Right lung (tissue), 5 donors: ENCODE results near the gene AP5S1. TPM values are rescaled to one million over a fixed set of nuclear protein-coding genes. Genes with fewer than 3 reads are reported as not detected.
"Not testable (repeated sequence)": the region's sequence is repeated elsewhere in the genome, so short reads cannot be mapped to it uniquely, and the experiment has no call there.

Experiments used
- DNase-seq, 2 donors: peaks; one replicate each; pipeline ENCODE4 v3.0.0-alpha.2; 2013
- polyA plus RNA-seq, 5 donors: library from polyadenylated mRNA; unstranded; fragments of 120-200 nt; gene quantifications; one replicate each; pipeline versions ENCODE4 v1.2.1 to v1.2.3, GENCODE V29; 2013; ENCODE audit warnings: inconsistent platforms in 1 of 5, low replicate concordance in 1 of 5; ENCODE audit not compliant: insufficient read length in 5 of 5, insufficient read depth in 1 of 5

AP5S1 gene
- polyA plus RNA-seq, 5 donors = 8.6 to 12.9 (median 9.5) TPM

DNA sequence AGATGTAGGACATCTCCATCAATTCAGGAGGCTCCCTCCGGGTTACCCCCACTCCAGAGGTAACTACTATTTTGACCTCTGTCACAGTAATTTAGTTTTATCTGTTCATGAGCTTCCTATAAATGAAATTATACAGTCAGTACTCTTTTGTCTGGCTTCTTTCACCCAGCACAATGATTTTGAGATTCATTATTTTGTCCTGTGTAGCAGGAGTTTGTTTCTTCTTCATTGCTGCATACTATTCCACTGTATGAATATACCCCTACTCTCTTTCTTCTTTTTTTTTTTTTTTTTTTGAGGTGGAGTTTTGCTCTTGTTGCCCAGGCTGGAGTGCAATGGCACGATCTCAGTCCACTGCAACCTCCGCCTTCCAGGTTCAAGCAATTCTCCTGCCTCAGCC lies 11.8 kb upstream of the AP5S1 start:
- DNase-seq = no peak

DNA sequence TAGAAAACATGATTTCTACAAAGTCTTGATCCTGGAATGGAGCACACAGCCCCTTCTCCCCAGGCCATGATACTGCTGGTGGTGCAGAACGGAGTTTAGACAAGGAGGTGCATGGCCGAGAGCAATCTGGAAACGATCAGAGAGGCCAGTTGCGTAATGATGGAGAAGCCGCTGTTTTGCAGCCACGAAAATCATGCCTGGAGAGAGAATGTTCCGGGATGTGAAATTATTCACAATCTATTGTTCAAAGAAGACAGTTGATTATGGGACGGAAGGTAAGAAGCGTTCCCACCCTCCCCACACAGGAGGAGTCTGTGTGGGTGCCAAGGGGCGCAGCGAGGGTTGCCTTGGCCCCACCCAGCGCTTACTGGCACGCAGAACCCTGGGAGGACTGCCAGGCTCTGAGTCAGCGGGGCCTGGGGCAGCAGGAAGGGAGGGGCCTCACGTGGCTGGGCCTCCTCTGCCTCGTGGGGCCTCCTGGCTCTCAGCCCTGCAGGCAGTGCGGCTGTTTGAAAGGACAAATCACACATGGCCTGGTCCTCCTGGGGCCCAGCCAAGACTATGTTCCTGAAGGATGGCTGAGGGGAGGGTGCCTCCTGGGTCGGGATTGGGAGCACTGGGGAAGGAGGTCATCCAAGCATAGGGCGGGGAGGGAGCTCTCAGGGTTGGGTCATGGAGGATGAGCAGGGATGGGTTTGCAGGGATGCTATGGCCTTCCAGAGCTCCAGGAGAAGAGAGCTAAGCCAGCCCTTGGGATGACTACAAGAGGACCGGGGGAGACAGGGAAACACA lies 8.7 kb upstream of the AP5S1 start:
- DNase-seq = peak; percentile 99

DNA sequence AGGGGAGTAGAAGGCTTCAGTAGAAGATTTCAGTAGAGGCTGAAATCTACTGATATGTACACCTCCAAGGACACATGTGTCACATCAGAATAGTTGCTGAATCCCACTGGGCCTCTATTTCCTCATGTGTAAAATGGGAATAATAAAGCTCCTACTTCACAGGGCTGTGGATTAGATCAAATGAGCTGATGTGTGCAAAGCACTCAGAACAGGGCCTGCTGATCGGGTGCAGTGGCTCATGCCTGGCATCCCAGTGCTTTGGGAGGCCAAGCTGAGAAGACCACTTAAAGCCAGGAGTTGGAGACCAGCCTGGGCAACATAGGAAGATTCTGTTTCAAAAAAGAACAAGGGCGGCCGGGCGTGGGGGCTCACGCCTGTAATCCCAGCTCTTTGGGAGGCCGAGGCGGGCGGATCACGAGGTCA lies 8.1 kb upstream of the AP5S1 start:
- no peak for DNase-seq

DNA sequence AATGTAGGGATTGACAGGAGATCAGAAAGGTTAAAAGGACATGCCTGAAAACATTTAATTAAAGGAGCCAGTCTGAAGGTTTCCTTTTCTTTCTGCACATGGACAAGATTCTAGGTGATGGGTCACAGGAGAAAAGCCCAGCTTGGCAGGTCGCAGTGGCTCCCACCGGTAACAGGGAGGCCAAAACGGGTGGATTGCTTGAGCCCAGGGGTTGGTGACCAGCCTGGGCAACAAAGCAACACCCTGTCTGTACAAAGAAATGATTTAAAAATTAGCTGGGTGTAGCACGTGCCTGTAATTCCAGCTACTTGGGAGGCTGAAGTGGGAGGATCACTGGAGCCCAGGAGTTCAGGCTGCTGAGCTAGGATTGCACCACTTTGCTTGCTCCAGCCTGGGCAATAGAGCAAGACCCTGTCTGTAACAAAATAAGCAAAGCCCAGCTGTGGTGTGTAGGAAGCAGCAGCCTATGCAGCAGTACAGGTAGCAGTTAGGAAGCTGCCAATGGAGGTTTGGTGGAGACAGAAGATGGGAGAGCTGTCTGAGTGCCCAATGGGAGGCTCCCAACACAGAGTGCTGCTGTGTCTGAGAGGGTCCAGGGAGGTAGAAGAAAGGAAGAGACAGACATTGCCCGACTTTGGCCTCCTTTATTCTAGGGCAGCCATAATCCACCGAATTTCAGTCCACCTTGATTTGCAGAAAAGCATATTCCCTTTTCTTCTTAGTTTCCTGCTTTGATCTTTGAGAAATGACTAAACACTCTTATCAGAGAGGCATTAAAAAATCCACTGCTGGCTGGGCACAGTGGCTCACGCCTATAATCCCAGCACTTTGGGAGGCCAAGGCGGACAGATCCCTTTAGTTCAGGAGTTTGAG lies 7.1 kb upstream of the AP5S1 start:
- no peak for DNase-seq

DNA sequence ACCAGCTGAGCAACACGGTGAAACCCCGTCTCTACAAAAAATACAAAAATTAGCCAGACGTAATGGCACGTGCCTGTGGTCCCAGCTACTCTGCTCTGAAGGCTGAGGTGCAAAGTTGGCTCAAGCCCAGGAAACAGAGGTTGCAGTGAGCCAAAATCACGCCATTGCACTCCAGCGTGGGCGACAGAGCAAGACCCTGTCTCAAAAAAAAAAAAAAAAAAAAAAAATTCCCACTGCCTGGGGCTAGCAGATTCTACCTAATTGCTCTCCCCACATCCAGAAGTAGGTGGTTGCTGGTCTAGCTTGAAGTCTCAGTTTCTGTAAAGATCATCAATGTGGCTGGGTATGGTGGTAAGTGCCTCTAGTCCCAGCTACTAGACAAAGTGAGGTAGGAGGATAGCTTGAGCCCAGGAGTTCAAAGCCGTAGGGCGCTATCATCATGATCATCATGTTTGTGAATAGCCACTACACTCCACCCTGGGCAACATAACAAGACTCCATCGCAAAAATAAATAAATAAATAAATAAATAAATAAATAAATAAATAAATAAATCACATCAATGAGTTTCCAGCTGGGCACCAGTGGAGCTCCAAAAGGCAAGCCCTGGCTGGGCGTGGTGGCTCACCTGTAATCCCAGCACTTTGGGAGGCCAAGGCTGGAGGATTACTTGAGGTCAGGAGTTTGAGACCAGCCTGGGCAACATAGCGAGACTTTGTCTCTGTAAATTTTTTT lies 6.3 kb upstream of the AP5S1 start:
- no peak for DNase-seq

DNA sequence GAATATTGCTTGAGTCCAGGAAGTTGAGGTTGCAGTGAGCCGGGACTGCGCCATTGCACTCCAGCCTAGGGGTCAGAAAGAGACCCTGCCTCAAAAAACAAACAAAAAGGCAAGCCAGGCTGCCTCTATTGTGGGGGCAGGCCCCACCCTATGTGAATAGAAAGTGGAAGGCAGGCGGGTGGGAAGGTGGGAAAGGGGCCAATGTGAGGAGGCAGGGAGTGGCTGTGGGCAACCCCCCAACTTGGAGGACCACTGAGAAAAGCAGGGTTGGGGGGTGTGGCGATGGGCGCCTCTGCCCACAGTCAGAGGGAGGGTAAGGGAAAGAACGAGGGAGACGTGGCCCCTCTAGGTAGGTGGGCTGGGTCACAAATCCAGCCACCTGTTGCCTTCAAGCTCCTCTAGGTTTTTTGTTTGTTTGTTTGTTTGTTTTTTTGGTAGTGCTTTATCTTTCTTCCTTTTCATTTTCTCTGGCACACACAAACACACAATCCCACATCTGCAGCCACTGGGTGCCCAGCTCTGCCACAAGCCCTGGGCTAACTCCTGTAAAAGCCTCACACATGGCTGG lies 5.3 kb upstream of the AP5S1 start:
- DNase-seq = no peak

DNA sequence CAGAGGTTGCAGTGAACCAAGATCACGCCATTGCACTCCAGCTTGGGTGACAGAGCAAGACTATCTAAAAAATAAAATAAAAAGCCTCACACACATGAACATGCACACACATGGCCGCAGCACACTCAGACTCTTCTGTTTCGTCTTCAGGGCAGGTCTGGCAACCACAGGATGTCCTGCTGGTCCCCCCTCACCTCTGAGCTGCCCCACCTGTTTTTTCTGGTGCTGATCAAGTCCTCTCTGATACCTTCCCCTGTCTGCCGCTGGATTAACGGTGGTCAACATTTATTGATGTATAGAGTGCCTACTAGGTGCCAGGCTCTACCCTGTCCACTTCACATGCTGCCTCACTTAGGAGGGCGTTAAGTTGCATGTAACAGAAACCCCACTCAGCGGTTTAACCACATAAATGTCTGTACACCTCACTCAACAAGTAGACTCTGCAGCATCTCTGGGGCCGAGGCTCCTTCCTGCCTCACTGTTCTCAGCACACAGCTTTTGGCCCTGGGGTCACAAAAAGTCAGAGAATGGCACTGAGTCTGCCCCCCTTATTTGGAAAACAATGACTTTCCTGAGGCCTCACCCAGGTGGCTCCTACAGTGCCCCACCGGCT lies 4.5 kb upstream of the AP5S1 start:
- no peak for DNase-seq

DNA sequence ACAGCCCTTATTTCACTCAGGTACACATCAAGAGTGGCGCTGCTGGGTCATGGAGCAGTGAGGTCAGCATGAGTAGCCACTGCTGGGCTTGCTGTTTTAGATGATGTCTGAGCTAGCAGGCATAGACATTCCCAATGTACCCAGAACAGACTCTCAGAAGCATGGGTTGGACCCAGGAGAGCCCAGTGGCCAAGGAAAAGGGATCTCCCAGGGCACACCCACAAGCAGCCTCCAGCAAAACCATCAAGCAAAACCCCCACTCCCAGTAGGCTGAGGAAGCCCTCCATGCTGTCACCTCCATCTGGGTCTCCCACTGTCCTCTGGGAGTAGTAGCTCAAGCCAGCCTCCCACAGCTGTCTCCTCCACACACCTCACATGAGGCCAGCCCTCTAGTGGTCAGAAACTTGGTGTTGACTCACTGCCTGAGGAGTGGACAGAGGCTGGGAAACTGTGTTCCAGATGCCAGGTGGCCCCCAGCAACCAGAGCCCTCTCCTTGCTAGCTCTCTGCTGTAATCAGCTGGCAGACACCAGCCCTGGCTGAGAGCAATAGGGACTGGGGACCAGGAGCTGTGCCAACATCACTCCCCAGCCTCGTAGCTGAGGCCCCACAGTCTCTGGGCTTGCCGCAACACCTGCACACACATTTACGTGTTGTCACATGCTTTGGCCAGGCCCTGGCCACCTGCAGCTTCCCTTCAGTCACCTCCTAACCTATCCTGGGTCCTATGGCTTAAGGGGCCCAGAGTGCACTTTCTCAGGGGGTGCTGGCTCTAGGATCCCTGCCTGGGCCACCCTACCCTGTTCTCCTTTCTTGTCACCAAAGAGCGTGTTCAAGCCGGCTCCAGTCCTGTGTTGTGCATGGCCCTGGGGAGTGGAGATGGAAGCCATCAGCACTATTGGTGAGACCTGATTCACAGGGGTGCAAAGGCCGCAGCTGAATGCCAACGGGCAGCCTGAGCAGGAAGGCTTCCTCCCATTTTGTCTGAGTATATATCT lies 1.9 kb upstream of the AP5S1 start:
- peak in 1 of 2 donors; percentile 56 for DNase-seq

DNA sequence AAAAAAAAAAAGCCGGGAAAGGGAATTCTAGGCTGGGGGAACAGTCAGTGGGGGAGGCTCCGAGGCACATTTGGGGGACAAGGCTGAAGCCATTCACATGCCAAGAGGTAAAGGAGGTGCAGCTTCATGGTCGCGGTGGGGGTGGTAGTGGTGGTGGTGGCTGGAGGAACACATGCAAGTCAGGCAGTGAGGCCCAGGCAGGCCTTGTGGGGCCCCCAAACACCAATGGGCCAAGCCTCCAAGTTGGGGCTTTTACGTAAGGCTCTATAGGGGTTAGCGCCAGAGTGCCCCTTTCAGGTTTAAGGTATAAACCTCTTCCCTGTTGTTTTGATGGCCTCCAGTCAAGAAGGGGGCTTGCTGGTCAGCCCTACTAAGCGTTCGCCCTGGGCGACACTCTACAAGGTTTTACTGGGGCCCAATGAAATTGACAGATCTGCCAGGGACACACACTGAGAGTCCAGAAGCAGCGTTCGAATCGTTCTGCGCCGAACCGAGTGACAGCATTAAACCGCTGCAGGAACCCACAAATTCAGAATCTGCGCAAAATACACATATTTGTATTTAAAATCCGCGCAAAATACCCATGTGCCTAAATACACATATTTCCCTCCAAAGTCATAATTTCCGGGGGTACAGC lies 818 bp upstream of the AP5S1 start:
- DNase-seq = no peak

DNA sequence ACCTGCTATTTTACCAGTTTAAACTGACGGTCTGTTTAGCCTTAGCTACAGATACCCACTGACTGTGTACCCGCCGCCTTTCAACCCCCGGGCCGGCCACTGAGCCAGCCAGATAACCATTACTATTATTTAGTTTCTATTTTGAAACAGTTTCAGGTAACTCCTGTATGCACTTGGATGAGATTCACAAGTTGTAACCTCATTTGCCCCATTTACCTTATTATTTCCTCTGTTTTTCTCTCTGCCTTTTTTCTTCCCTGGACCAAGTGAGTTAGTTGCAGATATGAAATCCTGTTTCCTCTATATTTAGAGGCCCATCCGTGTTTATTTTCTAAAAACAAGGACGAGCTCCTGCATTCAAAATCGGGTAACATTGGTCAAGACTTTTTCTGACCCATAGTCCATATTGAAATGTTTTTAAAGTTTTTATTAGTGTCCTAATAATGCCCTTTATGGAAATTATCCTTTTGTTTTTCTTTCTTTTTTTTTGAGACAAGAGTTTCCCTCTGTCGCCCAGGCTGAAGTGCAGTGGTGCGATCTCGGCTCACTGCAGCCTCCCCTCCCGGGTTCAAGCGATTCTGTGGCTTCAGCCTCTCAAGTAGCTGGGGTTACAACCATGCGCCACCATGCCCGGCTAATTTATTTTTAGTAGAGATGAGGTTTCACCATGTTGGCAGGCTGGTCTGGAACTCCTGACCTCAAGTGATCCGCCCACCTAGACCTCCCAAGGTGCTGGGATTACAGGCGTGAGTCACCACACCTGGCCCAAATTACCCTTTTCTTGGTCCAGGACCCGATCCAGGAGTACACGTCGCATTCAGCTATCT lies 767 bp downstream of the AP5S1 start:
- DNase-seq = no peak

DNA sequence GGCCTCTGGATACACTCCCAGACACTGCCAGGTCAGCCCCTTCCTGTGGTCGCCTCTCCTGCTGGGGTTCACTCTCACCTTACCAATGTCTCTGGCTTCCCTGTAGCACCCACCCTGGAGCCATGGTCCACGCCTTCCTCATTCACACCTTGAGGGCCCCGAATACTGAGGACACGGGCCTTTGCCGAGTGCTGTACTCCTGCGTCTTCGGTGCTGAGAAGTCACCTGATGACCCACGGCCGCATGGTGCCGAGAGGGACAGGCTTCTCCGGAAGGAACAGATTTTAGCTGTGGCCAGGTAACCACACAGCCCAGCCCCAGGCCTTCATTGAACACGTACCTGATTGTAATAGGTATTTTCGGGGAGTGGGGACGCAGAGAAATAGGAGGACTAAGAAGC lies 1.6 kb downstream of the AP5S1 start:
- DNase-seq = no peak

DNA sequence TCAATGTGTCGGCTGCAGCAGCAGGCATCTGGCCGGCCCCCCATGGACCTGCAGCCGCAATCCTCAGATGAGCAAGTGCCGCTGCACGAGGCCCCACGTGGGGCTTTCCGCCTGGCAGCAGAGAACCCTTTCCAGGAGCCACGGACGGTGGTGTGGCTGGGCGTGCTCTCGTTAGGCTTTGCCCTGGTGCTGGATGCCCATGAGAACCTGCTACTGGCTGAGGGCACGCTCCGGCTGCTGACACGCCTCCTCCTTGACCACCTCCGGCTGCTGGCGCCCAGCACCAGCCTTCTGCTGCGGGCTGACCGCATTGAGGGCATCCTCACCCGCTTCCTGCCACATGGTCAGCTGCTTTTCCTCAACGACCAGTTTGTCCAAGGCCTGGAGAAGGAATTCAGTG lies 3.5 kb downstream of the AP5S1 start:
- no peak for DNase-seq

DNA sequence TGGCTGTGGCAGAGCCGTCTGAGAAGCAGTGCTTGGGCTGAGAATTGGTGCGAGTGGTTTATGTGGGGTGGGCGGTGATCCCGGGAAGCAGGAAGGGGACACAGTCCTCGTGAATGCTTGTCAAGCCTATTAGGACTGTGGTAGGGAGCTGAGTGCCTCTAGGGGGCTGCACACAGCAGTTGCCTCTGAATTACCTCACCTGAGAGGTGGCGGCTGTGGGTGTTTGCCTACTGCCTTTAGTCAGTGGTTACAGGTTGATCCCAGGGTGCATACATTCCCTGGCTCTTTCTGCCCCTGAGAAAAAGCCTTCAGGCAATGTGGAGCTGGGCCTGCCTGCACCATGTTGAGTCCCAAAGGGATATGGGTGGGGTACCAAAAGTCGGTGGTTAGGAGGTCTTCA lies 5.2 kb downstream of the AP5S1 start:
- DNase-seq = no peak

DNA sequence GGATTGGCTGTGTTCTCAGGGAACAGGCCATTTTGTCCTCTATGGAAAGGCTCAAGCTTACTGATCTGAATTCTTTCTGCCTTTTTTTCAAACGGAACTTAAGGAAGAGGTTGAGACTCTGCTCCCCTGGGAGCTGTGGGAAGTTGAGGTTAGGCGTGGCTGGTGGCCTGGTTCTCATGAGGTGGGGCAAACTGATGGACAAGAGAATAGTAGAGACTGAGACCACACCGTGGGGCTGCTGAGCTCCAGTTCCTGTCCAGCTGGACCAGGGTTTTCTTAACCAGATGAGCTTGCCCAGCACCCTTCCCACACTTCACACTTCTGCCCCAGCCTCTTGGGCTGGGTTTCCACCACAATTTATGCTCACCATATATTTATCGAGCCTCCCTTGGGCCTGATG lies 6.1 kb downstream of the AP5S1 start:
- no peak for DNase-seq

DNA sequence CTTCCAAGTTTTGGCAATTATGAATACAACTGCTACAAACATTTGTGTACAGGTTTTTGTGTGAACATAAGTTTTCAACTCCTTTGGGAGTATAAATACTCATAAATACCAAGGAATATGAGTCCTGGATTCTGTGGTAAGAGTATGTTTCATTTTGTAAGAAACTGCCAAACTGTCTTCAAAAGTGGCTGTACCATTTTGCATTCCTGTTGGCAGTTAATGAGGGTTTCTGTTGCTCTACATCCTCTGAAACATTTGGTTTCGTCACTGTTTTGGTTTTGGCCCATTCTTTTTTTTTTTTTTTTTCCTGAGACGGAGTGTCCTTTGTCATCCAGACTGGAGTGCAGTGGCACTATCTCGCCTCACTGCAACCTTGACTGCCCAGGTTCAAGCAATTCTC lies 8.5 kb downstream of the AP5S1 start:
- no peak for DNase-seq

DNA sequence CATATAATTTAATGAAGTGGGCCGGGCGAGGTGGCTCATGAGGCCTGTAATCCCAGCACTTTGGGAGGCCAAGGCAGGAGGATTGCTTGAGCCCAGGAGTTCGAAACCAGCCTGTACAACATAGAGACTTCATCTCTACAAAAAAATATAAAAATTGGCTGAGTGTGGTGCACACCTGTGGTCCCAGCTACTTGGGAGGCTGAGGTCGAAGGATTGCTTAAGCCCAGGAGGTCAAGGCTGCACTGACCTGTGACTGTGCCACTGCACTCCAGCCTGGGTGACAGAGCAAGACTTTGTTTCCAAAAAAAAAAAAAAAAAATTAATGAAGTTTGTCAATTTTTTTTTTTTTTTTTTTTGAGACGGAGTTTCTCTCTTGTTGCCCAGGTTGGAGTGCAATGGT lies 9.5 kb downstream of the AP5S1 start:
- not testable (repeated sequence) for DNase-seq

DNA sequence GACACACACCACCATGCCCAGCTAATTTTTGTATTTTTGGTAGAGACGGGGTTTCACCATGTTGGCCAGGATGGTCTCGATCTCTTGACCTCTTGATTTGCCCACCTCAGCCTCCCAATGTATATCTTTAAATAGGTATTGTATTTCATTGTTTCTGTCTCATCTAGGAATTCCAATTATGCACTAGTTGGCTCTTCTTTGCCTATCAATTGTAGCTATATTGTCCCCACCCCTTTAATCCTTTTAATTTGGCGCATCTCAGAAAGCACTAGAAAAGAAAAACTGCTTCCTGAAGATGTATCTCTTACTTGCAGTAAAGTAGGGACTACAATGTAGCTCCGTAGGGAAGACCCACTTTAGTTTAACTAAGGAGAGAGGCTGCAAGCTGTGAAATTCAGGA lies 15.8 kb downstream of the AP5S1 start:
- no peak for DNase-seq

DNA sequence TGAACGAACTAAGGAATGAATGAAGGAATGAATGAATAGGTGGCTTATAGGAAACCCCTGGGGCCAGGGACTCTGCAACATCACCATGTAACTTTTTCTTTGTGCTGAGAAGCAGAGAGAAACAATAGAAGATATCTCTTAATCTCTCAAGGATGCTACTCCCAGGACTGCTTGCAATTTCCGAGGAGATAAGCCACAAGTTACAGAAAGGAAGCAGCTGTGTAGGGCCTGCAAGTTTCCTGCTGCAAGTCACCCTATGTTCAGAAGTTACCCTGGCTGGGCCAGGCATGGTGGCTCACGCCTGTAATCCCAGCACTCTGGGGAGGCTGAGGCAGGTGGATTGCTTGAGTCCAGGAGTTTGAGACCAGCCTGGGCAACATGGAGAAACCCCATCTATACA lies 19.0 kb downstream of the AP5S1 start:
- no peak for DNase-seq

DNA sequence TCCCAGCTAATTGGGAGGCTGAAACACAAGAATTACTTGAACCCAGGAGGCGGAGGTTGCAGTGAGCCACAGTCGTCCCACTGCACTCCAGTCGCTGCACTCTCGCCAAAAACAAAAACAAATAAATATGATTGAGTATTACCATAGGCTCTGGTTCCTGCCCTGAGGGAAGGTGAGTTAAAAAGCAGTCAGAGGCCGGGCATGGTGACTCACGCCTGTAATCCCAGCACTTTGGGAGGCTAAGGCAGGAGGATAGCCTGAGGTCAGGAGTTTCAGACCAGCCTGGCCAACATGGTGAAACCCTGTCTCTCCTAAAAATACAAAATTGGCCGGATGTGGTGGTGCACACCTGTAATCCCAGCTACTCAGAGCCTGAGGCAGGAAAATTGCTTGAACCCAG lies 19.9 kb downstream of the AP5S1 start:
- not testable (repeated sequence) for DNase-seq
